Esophagus muscularis mucosa (tissue), 4 donors: Measurements from ENCODE around the gene HPCA. TPM values are rescaled to one million over a fixed set of nuclear protein-coding genes. Genes with fewer than 3 reads are reported as not detected.
"Not testable (repeated sequence)": the region's sequence is repeated elsewhere in the genome, so short reads cannot be mapped to it uniquely, and the experiment has no call there.

Experiments
- DNase-seq: peaks from one replicate; pipeline ENCODE4 v3.0.0-alpha.2; 2017; ENCODE audit errors: extremely low spot score
- H3K27ac ChIP-seq, 4 donors: fragments of 200-600 bp; sonication (generic); replicated peaks in 1 of 4; 1 replicate in 3 of 4; 2 replicates in 1 of 4; pipeline ENCODE4 v1.5.1; 2016 to 2019; ENCODE audit warnings: mild to moderate bottlenecking in 1 of 4
- H3K27me3 ChIP-seq, 4 donors: fragments of 200-600 bp; sonication (generic); one replicate each; pipeline versions ENCODE4 v1.5.1 to v1.6.0; 2016 to 2019
- H3K36me3 ChIP-seq, 4 donors: fragments of 200-600 bp; sonication (generic); one replicate each; pipeline ENCODE4 v1.5.1; 2016 to 2019
- H3K4me1 ChIP-seq, 4 donors: fragments of 200-600 bp; sonication (generic); one replicate each; pipeline ENCODE4 v1.5.1; 2016 to 2019
- H3K4me3 ChIP-seq, 4 donors: fragments of 200-600 bp; sonication (generic); 1 replicate in 2 of 4; 2 replicates in 2 of 4; pipeline ENCODE4 v1.5.1; 2016 to 2019; ENCODE audit warnings: mild to moderate bottlenecking in 4 of 4, moderate library complexity in 1 of 4
- H3K9me3 ChIP-seq, 4 donors: fragments of 200-600 bp; sonication (generic); 1 replicate in 3 of 4; 2 replicates in 1 of 4; pipeline ENCODE4 v1.5.1; 2016 to 2019
- EP300 ChIP-seq: sonication (generic); formaldehyde crosslinking; IDR thresholded peaks from one replicate; pipeline ENCODE4 v1.6.1; 2017; ENCODE audit warnings: antibody characterized with exemption
- POLR2A ChIP-seq: fragments of 450-650 bp; IDR thresholded peaks from one replicate; pipeline ENCODE4 v1.6.1; 2017; ENCODE audit warnings: antibody characterized with exemption, moderate library complexity, mild to moderate bottlenecking, low read depth
- POLR2AphosphoS5 ChIP-seq, 2 donors: sonication (generic); formaldehyde crosslinking; IDR thresholded peaks; one replicate each; pipeline ENCODE4 v1.6.1; 2017; ENCODE audit warnings: antibody characterized with exemption in 2 of 2
- WGBS: methylation state at CpG from one replicate; pipeline ENCODE4 v1.1.5; 2018; 5-methylcytosine and 5-hydroxymethylcytosine counted together
- intact Hi-C: fragments of 100-400 bp; cut with DNase I; formaldehyde crosslinking; loops from one replicate; pipeline ENCODE4 v1.15.1; 2023
- total RNA-seq, 4 donors: library from RNA; depleted of rRNA; stranded (reverse); fragments of >200 nt; gene quantifications; one replicate each; pipeline versions ENCODE4 v1.1.0 to v1.2.1, GENCODE V29; 2016
- TF ChIP-seq, protein P1 (sequence below), 3 experiments: fragments of 200-600 bp in 2 of 3; fragments of 450-650 bp in 1 of 3; sonication (generic) in 2 of 3; IDR thresholded peaks; one replicate each; pipeline ENCODE4 v1.5.1; 2017 to 2019; ENCODE audit warnings: antibody characterized with exemption in 3 of 3, mild to moderate bottlenecking in 2 of 3, moderate library complexity in 1 of 3

The HPCA gene
- total RNA-seq, 4 donors from 2014 or later = 0.23 TPM; not detected in 3

DNA sequence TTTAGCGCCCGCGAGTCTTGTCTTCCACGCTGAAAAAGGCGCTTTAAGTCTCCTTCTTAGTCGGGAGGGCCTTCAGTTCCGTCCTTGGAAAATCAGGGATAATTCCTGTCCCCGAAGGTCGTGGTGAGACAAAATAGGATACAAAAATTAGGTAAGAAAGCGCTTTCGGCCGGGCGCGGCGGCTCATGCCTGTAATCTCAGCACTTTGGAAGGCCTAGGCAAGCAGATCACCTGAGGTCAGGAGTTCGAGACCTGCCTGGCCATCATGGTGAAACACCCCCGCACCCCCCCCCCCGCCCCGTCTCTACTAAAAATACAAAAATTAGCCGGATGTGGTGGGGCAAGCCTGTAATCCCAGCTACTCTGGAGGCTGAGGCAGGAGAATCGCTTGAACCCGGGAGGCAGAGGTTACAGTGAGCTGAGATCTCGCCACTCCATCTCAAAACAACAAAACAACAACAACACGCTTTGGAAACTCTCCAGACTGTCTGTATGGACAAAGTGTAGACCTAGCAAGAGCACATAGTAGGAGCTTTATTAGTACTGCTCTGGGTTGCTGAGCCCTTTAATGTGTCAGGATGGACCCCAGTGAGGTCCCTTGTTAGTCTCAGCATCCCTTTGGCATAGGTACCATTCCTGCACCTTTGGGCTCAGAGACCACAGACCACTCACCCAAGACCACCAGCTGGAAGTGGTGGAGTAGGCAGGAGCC lies 15.7 kb downstream of the HPCA start:
- DNase-seq = no peak
- intact Hi-C loops = no loop called here
- 47% methylated on average over 24 of the region's 24 CpGs for WGBS
- Histone ChIP-seq H3K27me3 (peaks cover 0 to 7% (median 0%) of the 10 kb centered on the region in 4 donors), H3K27ac (peak overlapping the region; percentile 33 to 68 (median 59)), H3K4me3 (peak overlapping the region; percentile 74 to 82 (median 77)), H3K36me3 (no peaks in the 10 kb centered on the region), H3K9me3 (no peaks in the 10 kb centered on the region), H3K4me1 (peaks cover 9 to 18% (median 18%) of the 10 kb centered on the region in 4 donors)
- TF ChIP-seq POLR2A = no peak
- TF ChIP-seq, protein P1, sequence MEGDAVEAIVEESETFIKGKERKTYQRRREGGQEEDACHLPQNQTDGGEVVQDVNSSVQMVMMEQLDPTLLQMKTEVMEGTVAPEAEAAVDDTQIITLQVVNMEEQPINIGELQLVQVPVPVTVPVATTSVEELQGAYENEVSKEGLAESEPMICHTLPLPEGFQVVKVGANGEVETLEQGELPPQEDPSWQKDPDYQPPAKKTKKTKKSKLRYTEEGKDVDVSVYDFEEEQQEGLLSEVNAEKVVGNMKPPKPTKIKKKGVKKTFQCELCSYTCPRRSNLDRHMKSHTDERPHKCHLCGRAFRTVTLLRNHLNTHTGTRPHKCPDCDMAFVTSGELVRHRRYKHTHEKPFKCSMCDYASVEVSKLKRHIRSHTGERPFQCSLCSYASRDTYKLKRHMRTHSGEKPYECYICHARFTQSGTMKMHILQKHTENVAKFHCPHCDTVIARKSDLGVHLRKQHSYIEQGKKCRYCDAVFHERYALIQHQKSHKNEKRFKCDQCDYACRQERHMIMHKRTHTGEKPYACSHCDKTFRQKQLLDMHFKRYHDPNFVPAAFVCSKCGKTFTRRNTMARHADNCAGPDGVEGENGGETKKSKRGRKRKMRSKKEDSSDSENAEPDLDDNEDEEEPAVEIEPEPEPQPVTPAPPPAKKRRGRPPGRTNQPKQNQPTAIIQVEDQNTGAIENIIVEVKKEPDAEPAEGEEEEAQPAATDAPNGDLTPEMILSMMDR (IDR thresholded peaks at IDR 0.05) = no peak
- no peak for TF ChIP-seq EP300

DNA sequence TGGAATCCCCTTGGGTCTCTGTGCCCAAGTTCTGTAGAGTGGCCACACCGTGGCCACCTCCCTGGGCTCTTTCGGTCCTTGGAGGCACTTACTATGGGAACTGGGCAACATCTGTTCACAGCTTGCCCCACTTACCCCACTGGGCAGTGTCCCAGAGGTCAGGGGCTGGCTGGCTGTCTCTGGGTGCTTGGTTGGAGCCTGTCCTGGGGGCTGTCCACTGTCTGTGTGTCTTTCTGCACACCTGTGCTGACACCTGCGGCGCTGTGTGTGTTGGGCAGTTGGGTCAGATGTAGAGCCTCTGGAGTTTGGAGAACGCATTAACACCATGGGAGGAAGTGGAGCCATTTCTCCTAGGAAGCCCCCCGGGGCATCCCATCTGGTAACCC lies 16.2 kb downstream of the HPCA start:
- 77% methylated on average over 6 of the region's 6 CpGs for WGBS
- H3K4me1 ChIP-seq = peaks cover 9 to 18% (median 18%) of the 10 kb centered on the region in 4 donors
- H3K36me3 ChIP-seq = no peaks in the 10 kb centered on the region
- no peak overlapping the region for H3K4me3 ChIP-seq
- H3K9me3 ChIP-seq = no peaks in the 10 kb centered on the region
- no peak for DNase-seq
- H3K27ac ChIP-seq = no peak overlapping the region
- intact Hi-C loops = no loop called here
- TF ChIP-seq POLR2A = no peak
- no peak for TF ChIP-seq POLR2AphosphoS5 (IDR thresholded peaks at IDR 0.05)
- TF ChIP-seq, protein P1 (IDR thresholded peaks at IDR 0.05) = no peak
- no peak for TF ChIP-seq EP300
- peaks cover 0 to 7% (median 0%) of the 10 kb centered on the region in 4 donors for H3K27me3 ChIP-seq

DNA sequence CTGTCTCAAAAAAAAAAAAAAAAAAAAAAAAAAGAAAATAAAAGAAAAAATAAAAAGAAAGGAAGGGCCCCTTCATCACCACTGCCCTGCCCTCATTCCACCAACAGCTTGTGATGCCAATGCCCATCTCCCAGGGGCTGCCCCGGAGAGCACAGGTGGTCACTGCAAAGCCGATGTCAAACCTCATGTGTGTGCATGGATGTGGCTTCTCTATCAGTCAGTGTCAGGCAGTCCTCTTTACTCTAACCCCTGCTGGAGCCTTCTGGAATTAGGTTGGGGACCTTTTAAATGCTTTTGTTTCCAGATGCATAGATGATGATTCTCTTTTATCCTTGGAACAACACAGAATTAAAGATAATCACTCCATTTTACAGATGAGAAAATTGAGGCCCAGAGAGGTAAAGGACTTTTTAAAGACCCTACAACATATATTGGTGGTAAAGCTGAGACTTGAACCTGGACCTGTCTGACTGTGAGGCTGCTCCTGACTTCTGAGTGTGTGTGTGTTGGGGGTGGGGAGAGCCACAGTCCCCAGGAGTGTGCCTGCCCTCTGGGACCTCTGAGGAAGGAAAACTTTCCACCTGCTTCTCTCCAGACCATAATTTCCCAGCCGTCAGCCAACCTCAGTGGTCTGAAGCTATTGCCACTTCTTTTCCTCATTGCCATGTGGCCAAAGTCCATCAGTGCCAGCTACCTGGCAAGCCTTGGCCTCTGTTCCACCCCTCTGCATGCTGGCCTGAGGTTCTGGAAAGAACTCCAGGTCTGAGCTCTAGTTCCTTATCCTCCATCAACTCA lies 17.9 kb downstream of the HPCA start:
- intact Hi-C loops = no loop called here
- Histone ChIP-seq H3K27me3 (peaks cover 0 to 7% (median 0%) of the 10 kb centered on the region in 4 donors), H3K4me3 (no peak overlapping the region), H3K9me3 (no peaks in the 10 kb centered on the region), H3K27ac (no peak overlapping the region), H3K4me1 (peaks cover 9 to 18% (median 18%) of the 10 kb centered on the region in 4 donors), H3K36me3 (no peaks in the 10 kb centered on the region)
- TF ChIP-seq EP300 (no peak), POLR2A (no peak), POLR2AphosphoS5 (IDR thresholded peaks at IDR 0.05) (no peak)
- TF ChIP-seq, protein P1 (IDR thresholded peaks at IDR 0.05) = no peak
- no peak for DNase-seq
- 80% methylated on average over 3 of the region's 3 CpGs for WGBS

DNA sequence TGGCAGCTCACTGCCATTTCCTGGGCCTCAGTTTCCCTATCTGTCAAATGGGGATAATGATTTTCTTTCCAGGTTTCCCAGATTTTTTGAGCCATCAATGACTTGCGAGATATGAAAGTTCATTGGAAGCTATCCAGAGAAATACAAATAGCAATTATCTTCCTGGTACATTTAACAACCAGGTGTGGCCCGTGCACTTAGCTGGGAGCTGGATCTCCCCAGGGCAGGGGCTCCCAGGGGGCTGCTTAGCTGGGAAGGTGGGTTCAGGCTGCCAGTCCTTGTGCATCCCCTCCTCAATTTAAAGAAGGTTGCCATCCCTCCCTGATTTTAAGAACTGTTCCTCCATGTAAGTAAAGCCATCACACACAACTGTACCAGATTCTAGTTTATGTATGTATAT lies 18.5 kb downstream of the HPCA start:
- Histone ChIP-seq H3K4me1 (peaks cover 9 to 18% (median 18%) of the 10 kb centered on the region in 4 donors), H3K9me3 (no peaks in the 10 kb centered on the region), H3K36me3 (no peaks in the 10 kb centered on the region), H3K27ac (no peak overlapping the region), H3K4me3 (no peak overlapping the region), H3K27me3 (peaks cover 0 to 7% (median 0%) of the 10 kb centered on the region in 4 donors)
- WGBS = 59% methylated on average over 2 of the region's 2 CpGs
- DNase-seq = no peak
- no peak for TF ChIP-seq POLR2A
- TF ChIP-seq, protein P1 (IDR thresholded peaks at IDR 0.05) = no peak
- TF ChIP-seq POLR2AphosphoS5 (IDR thresholded peaks at IDR 0.05) = no peak
- no peak for TF ChIP-seq EP300
- intact Hi-C loops = no loop called here

DNA sequence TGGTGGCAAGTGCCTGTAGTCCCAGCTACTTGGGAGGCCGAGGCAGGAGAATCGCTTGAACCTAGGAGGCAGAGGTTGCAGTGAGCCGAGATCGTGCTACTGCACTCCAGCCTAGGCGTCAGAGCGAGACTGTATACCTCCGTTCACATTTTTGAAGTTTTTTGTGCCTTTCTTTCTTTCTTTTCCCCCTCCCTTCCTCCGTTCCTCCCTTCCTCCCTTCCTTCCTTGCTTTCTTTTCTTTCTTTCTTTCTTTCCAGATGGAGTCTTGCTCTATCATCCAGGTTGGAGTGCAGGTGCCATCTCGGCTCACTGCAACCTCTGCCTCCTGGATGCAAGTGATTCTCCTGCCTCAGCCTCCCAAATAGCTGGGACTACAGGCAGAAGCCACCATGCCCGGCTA lies 19.3 kb downstream of the HPCA start:
- H3K27me3 ChIP-seq, H3K27ac ChIP-seq, intact Hi-C loops, H3K9me3 ChIP-seq, DNase-seq, H3K4me3 ChIP-seq, H3K36me3 ChIP-seq: not testable (repeated sequence)
- peaks cover 7 to 11% (median 10%) of the 10 kb centered on the region in 4 donors for H3K4me1 ChIP-seq
- 82% methylated on average over 10 of the region's 10 CpGs for WGBS
